ENCODE results near the gene ELMO2.

ELMO2 gene

DNA sequence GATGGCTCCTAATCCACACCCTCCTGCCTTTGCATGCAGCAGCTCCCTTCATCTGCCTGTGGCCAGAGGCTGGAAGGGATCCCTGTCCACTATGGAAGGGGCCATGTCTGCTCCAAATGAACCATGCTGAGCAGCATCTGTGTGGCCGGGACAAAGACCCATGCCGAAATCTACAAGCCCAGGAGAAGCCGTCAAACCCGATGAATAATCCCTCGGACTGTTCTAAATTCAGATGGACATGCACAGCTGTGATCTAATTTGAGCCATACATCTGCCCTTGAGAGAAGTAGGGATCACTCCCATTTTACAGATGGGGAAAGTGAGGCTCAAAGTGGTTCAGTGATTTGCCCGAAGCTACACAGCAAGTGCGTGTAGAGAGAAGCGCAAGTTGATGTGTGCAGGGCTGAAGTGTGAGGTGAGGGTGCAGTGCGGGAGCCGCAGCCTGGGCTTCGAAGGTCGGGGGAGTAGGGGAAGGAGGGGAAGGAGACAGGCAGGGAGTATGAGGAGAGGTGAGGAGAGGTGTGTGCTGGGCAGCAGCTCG lies 75.5 kb downstream of the ELMO2 start:
- no peak for DNase-seq

DNA sequence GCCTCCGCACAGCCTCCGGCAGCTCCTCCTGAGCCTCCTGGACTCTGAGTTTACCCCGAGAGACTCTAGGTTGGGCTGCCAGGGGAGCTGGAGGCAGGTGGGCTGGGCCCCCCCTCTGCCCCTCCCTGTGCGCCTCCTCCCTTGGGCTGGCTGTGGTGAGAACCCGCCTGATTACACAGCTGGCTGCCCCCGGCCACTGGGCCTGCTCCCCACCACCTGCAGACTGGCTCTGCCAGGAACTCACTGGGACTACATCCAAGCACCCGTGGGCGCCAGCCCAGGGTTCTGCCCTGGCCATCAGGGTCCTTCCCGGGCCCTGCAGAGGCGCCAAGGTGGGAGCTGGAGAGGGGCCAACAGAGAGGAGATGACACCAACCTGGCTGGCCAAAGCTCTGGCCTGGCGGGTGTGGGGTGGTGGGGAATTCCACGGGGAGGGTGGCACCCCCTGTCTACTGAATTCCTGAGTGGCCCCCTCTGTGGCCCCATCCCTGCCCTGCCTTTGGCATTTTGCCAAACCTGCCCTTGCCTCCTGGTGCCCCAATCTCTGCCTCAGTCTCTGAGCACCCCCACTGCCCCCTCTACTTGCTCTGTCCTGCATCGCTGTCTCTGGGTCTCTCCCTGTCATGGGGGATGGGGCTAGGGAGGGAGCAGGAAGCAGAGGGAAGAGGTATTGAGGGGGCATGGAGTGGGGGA lies 76.2 kb downstream of the ELMO2 start:
- no peak for DNase-seq

GRCh38 chr20:46328200-46328882 lies 78.1 kb downstream of the ELMO2 start:
- no peak for DNase-seq

DNA sequence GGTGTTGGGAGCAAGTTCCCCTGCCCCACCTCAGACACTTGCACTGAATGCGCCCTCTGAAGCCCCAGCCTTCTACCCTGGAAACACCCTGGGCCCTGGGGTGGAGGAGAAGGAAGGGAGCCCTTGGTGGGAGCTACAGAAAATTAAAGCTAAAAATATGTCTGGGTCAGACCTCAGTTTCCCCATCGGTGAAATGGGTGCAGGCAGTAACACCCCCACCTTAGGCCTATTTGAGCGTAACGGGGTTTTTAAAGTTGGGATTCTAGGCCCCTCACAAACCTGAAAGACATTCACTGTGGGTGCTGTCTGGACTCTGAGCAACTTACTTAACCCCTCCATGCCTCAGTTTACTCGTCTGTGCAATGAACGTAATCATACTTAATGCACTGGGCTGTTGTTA lies 78.9 kb downstream of the ELMO2 start:
- no peak for DNase-seq

DNA sequence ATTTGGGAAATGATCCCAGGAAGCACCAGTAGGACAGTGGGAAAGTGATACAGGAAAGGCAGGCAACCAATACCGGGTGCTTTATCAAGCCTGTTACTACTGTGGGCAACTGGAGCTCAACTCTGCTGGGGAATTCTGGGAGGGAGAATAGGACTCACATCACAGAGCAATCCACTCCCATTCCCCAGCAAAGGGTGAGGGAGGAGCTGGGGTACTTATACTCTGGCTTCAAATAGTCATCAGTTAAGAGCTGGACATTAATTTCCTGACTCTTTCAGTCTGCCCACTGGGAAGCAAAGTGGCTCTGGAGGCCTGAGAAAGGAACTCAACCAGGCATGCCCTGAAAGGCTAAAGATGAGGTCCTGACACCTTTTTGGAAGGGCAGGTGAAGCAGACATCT lies 80.6 kb downstream of the ELMO2 start:
- no peak for DNase-seq

- no peak for DNase-seq
Observed at GRCh38 chr20:46324960-46325703, 81.3 kb downstream of the ELMO2 start.

GRCh38 chr20:46324379-46324778 lies 82.0 kb downstream of the ELMO2 start:
- no peak for DNase-seq

- DNase-seq: no peak
Observed at GRCh38 chr20:46323557-46323956, 82.9 kb downstream of the ELMO2 start.

- no peak for DNase-seq
Observed at GRCh38 chr20:46322641-46323040, 83.8 kb downstream of the ELMO2 start.

GRCh38 chr20:46317685-46318177 lies 88.7 kb downstream of the ELMO2 start:
- no peak for DNase-seq

DNA sequence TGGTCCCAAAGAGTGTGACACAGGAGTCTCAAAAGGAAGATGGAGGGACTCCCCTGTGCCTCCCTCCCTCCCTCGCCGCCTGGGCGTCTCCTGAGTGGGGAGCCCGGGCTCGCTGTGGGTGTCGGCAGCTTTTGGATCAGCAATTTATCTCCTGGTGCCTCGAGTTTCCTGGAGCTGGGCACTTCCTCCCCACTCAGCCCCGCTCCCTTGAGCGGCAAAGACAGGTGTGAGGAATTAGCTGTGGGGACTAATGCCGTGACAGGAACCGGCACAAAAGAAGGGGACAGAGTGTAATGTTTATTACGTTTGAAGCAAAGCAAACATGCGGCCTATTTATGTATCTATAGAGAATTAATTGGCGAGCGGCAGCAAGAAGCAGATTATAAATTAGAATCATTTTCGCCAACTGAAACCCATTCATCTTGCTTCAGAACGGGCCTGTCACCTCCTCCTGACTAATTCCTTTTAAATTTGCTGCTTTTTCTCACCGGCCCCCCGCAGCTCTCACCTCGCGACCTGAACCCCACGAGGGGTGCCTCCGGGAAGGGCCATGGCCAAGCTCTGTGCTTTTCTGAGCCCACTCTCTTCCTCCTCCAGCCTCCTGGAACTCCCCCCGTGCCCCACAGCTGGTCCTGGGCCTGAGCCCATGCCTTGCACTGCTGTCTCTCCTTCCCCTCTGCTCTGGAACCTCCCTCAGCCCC lies 89.3 kb downstream of the ELMO2 start:
- DNase-seq: no peak

Measured in T-helper 1 cell (primary cell).